K562 (cell line): Measurements from ENCODE around the gene KCNG4. TPM values are rescaled to one million over a fixed set of nuclear protein-coding genes. Genes with fewer than 3 reads are reported as not detected.

Source experiments
- ATAC-seq: fragments of 200-7000 bp; cut with Tn5 transposase; 3 replicates; pipeline ENCODE4 v1.9.1; 2020; ENCODE audit warnings: moderate library complexity
- BruUV-seq: library from RNA; stranded (reverse); fragments of 400-500 nt; replicated peaks from 2 replicates; lab custom pipeline; 2021; lab: Mats Ljungman, UMichigan
- CTCF ChIA-PET: fragments of 300-600 bp; formaldehyde crosslinking; extraction: SDS; loops from one replicate; lab custom pipeline; 2021; ENCODE audit warnings: low intra/inter-chr PET ratio; lab: Yijun Ruan, JAX
- POLR2A ChIA-PET: fragments of 300-600, 350-650 bp; sonication (Branson Sonifier 250); formaldehyde crosslinking; extraction: SDS; loops from one replicate; lab custom pipeline; 2021; ENCODE audit warnings: antibody characterized with exemption, inconsistent platforms; lab: Yijun Ruan, JAX
- DNase-seq, 4 experiments: peaks; one replicate each; pipeline versions ENCODE4 v3.0.0 to v3.0.0-alpha.2; 2011 to 2018; ENCODE audit warnings: low spot score in 3 of 4, mixed read lengths in 3 of 4; ENCODE audit errors: extremely low read depth in 1 of 4
- FAIRE-seq: peaks from 2 replicates; lab custom pipeline; 2011; peaks lifted over from hg19 to GRCh38; lab: Jason Lieb, UNC
- H2AFZ ChIP-seq: 2 replicates; pipeline ENCODE4 v1.6.0; 2011; ENCODE audit warnings: low read depth, low read length, control low read depth, inconsistent platforms
- H3K27ac ChIP-seq: fragments of 200-600 bp; 3 replicates; pipeline ENCODE4 v1.8.0; 2011; ENCODE audit warnings: low read depth, mild to moderate bottlenecking, control low read depth, inconsistent platforms, low read length, moderate library complexity, mixed read lengths; ENCODE audit errors: extremely low read depth
- H3K27me3 ChIP-seq, 2 experiments: fragments of 300-600 bp in 1 of 2; 2 replicates in 1 of 2; 3 replicates in 1 of 2; pipeline versions ENCODE4 v1.6.0 to v1.8.0; 2011; ENCODE audit warnings: inconsistent platforms in 2 of 2, low read length in 2 of 2, mild to moderate bottlenecking in 1 of 2, mixed read lengths in 1 of 2, moderate library complexity in 1 of 2; ENCODE audit not compliant: control insufficient read depth in 2 of 2, insufficient read depth in 2 of 2
- H3K36me3 ChIP-seq: fragments of 300-600 bp; 3 replicates; pipeline ENCODE4 v1.8.0; 2011; ENCODE audit warnings: mild to moderate bottlenecking, low read length, inconsistent platforms; ENCODE audit not compliant: control insufficient read depth, insufficient read depth
- H3K4me1 ChIP-seq, 2 experiments: fragments of 200-600 bp in 1 of 2; replicated peaks in 1 of 2; 2 replicates in 1 of 2; 3 replicates in 1 of 2; pipeline versions ENCODE4 v1.5.1 to v1.8.0; 2011; ENCODE audit warnings: inconsistent platforms in 2 of 2, low read length in 2 of 2, mild to moderate bottlenecking in 1 of 2, mixed read lengths in 1 of 2, moderate library complexity in 1 of 2; ENCODE audit not compliant: control insufficient read depth in 2 of 2, insufficient read depth in 2 of 2
- H3K4me2 ChIP-seq: 2 replicates; pipeline ENCODE4 v1.6.1; 2011; ENCODE audit warnings: low read length, control low read depth, inconsistent platforms, mixed read lengths; ENCODE audit not compliant: insufficient read depth
- H3K4me3 ChIP-seq: fragments of 200-600 bp; sonication (generic), shearing (Covaris generic); 2 replicates; pipeline ENCODE4 v1.5.1; 2016; ENCODE audit warnings: control low read depth, inconsistent platforms
- H3K79me2 ChIP-seq: fragments of 200-600 bp; 3 replicates; pipeline ENCODE4 v1.8.0; 2011; ENCODE audit warnings: low read length, inconsistent platforms; ENCODE audit not compliant: control insufficient read depth, insufficient read depth
- H3K9ac ChIP-seq, 2 experiments: 2 replicates each; pipeline versions ENCODE4 v1.6.0 to v1.6.1; 2011; ENCODE audit warnings: low read depth in 2 of 2, low read length in 2 of 2, control low read depth in 1 of 2, inconsistent platforms in 1 of 2, mild to moderate bottlenecking in 1 of 2, mixed read lengths in 1 of 2; ENCODE audit not compliant: insufficient read depth in 1 of 2
- H3K9me1 ChIP-seq: one replicate; pipeline ENCODE4 v1.6.0; 2011; ENCODE audit warnings: inconsistent platforms, mild to moderate bottlenecking, low read length, moderate library complexity; ENCODE audit not compliant: control insufficient read depth, insufficient read depth
- H3K9me3 ChIP-seq: replicated peaks from 2 replicates; pipeline ENCODE4 v1.5.1; 2011; ENCODE audit warnings: low read depth, low read length, inconsistent platforms; ENCODE audit not compliant: control insufficient read depth, insufficient read depth
- H4K20me1 ChIP-seq: replicated peaks from 2 replicates; pipeline ENCODE4 v1.6.1; 2011; ENCODE audit warnings: low read length, inconsistent platforms, mixed read lengths; ENCODE audit not compliant: control insufficient read depth, insufficient read depth
- CSDE1 ChIP-seq, 2 experiments: fragments of 450-650 bp; IDR thresholded peaks; 2 replicates each; pipeline ENCODE4 v1.6.1; 2016; ENCODE audit warnings: mild to moderate bottlenecking in 1 of 2
- GTF2A2 ChIP-seq: IDR thresholded peaks from 2 replicates; pipeline ENCODE4 v1.6.1; 2016; ENCODE audit warnings: mild to moderate bottlenecking, missing genetic modification characterization, missing compliant biosample characterization
- MBD2 ChIP-seq: sonication (generic); IDR thresholded peaks from 2 replicates; pipeline ENCODE4 v1.6.1; 2016; ENCODE audit warnings: low read depth, borderline replicate concordance
- PHB2 ChIP-seq: fragments of 450-650 bp; IDR thresholded peaks from 2 replicates; pipeline ENCODE4 v1.6.1; 2017; ENCODE audit warnings: low read depth
- POLR2G ChIP-seq: fragments of 200-400 bp; formaldehyde crosslinking; IDR thresholded peaks from 2 replicates; pipeline ENCODE4 v1.6.1; 2017; ENCODE audit warnings: low read depth, mild to moderate bottlenecking, antibody characterized with exemption, low read length, moderate library complexity
- RNF2 ChIP-seq: sonication (generic); IDR thresholded peaks from 2 replicates; pipeline ENCODE4 v1.6.1; 2016
- TCF7 ChIP-seq: sonication (generic); IDR thresholded peaks from 2 replicates; pipeline ENCODE4 v1.6.1; 2016; ENCODE audit warnings: antibody characterized with exemption, borderline replicate concordance
- USF1 ChIP-seq: sonication (generic); formaldehyde crosslinking; IDR thresholded peaks from 2 replicates; pipeline ENCODE4 v1.9.0; 2022; ENCODE audit warnings: mild to moderate bottlenecking, missing genetic modification reagents
- YBX1 ChIP-seq: fragments of 450-650 bp; IDR thresholded peaks from 2 replicates; pipeline ENCODE4 v1.7.1; 2016; ENCODE audit warnings: mild to moderate bottlenecking
- ZKSCAN3 ChIP-seq: fragments of 250-450 bp; sonication (Bioruptor Pico); IDR thresholded peaks from 2 replicates; pipeline ENCODE4 v1.4.0; 2020
- ZNF324 ChIP-seq: fragments of 250-450 bp; sonication (Bioruptor Pico); IDR thresholded peaks from 2 replicates; pipeline ENCODE4 v1.4.0; 2020; ENCODE audit warnings: mild to moderate bottlenecking
- WGBS: fragments of 100-300 bp; shearing (Covaris generic); methylation state at CpG from one replicate; pipeline ENCODE4 v1.1.6; 2016; ENCODE audit warnings: low coverage, mixed read lengths; ENCODE audit not compliant: insufficient coverage; ENCODE audit errors: missing lambda C conversion rate; 5-methylcytosine and 5-hydroxymethylcytosine counted together
- in situ Hi-C: fragments of 300-500 bp; cut with MboI; formaldehyde crosslinking; loops from 4 replicates; pipeline ENCODE4 v1.15.0; 2018; ENCODE audit warnings: inconsistent platforms, mixed read lengths
- intact Hi-C: fragments of 100-400 bp; cut with micrococcal nuclease; formaldehyde crosslinking; loops from 2 replicates; pipeline ENCODE4 v1.14.2; 2022
- polyA plus RNA-seq, 8 experiments: library from polyadenylated mRNA; depleted of rRNA in 4 of 8; stranded (reverse) in 5 of 8; unstranded in 3 of 8; fragments of >200 nt; fragmentation: Nextera tagmentation in 2 of 8; fragmentation: Illumina TruSeq in 1 of 8; extraction: Ambion mirVana in 2 of 8; extraction: Trizol in 1 of 8; gene quantifications; 2 replicates each; pipeline versions ENCODE4 v1.2.1 to v1.2.3, GENCODE V29; 2011 to 2014; ENCODE audit warnings: inconsistent platforms in 1 of 8, missing spikeins in 1 of 8
- total RNA-seq, 7 experiments: library from RNA; depleted of rRNA in 6 of 7; stranded (reverse); fragments of >200 nt in 6 of 7; fragmentation: Illumina TruSeq in 2 of 7; extraction: Trizol in 2 of 7; gene quantifications; 2 replicates each; pipeline versions ENCODE4 v1.2.1 to v1.2.3, GENCODE V29; 2011 to 2021; ENCODE audit warnings: low replicate concordance in 1 of 7
- TF ChIP-seq, protein P1 (sequence below): fragments of 150-350 bp; conservative IDR thresholded peaks from 2 replicates; pipeline ENCODE4 v1.6.1; 2014; ENCODE audit warnings: low read length
- TF ChIP-seq, protein P2 (sequence below), 2 experiments: fragments of 450-650 bp; IDR thresholded peaks; 2 replicates each; pipeline ENCODE4 v1.6.1; 2018; ENCODE audit warnings: mild to moderate bottlenecking in 2 of 2, low read depth in 1 of 2; ENCODE audit not compliant: partially characterized antibody in 2 of 2
- TF ChIP-seq, protein P3 (sequence below), 2 experiments: IDR thresholded peaks; 2 replicates each; pipeline ENCODE4 v1.6.1; 2012; ENCODE audit warnings: improper control_type of control experiment in 2 of 2, low read depth in 2 of 2, low read length in 2 of 2, borderline replicate concordance in 1 of 2

The KCNG4 gene
- total and polyA plus RNA-seq, 9 of the 15 experiments (the other 6 are each of a cell fraction or from before 2014, with no cell fraction given): not detected

DNA sequence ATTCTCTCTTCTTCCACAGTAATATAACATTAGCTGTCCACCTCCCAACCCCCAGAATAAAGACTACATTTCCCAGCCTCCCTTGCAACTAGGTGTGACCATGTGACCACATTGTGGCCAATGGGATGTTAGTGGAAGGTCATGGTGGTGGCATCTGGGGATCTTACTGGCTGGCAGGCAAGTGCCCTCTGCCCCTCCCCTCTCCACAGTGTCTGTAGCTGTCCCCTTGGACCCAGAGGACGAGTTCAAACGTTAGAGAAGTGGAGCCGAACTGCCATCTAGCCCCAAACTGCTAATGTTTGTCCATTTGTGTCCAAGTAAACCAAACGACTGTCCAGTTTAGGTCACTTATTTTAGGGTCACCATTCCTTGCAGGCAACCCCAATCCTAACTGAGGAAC, 26.6 kb upstream of the KCNG4 start:
- Histone ChIP-seq H3K27me3 (peaks cover 2 to 58% of the 10 kb centered on the region in 2 experiments; a peak in 3 of 5 replicates), H3K9me1 (no peaks in the 10 kb centered on the region), H3K9ac (no peak overlapping the region), H3K79me2 (no peaks in the 10 kb centered on the region), H2AFZ (peak overlapping the region; percentile 91), H3K9me3 (no peaks in the 10 kb centered on the region), H3K36me3 (no peaks in the 10 kb centered on the region), H4K20me1 (0 out of 2 replicates have a peak, but pooled peaks cover 4% of the 10 kb centered on the region), H3K4me1 (no peaks in the 10 kb centered on the region), H3K27ac (no peak overlapping the region), H3K4me3 (no peak overlapping the region), H3K4me2 (peak overlapping the region; percentile 67)
- ChIA-PET POLR2A (interaction anchor here (0.6 to 1.2 kb wide), 3 partner anchors 8 to 272 kb away, joined by 3 to 6 read pairs (median 3); no protein-coding TSS in a partner anchor), CTCF (no interaction called here)
- 4% methylated on average over 4 of the region's 4 CpGs for WGBS
- peak; percentile 82 to 91 (median 89) for DNase-seq
- BruUV-seq: no TSS peak
- in situ Hi-C loops: no loop called here
- FAIRE-seq: peak; percentile 99
- intact Hi-C loops: no loop called here
- ATAC-seq: peak; percentile 100
- TF ChIP-seq PHB2 (no peak), MBD2 (peak; percentile 93), POLR2G (no peak), ZNF324 (no peak), ZKSCAN3 (CRISPR knock-in tag) (no peak), GTF2A2 (no peak), CSDE1 (IDR thresholded peaks at IDR 0.05) (no peak), RNF2 (no peak), TCF7 (no peak), YBX1 (no peak), USF1 (CRISPR knock-in tag) (peak; percentile 98)
- TF ChIP-seq, protein P1, sequence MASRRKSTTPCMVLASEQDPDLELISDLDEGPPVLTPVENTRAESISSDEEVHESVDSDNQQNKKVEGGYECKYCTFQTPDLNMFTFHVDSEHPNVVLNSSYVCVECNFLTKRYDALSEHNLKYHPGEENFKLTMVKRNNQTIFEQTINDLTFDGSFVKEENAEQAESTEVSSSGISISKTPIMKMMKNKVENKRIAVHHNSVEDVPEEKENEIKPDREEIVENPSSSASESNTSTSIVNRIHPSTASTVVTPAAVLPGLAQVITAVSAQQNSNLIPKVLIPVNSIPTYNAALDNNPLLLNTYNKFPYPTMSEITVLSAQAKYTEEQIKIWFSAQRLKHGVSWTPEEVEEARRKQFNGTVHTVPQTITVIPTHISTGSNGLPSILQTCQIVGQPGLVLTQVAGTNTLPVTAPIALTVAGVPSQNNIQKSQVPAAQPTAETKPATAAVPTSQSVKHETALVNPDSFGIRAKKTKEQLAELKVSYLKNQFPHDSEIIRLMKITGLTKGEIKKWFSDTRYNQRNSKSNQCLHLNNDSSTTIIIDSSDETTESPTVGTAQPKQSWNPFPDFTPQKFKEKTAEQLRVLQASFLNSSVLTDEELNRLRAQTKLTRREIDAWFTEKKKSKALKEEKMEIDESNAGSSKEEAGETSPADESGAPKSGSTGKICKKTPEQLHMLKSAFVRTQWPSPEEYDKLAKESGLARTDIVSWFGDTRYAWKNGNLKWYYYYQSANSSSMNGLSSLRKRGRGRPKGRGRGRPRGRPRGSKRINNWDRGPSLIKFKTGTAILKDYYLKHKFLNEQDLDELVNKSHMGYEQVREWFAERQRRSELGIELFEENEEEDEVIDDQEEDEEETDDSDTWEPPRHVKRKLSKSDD: no peak
- TF ChIP-seq, protein P2, sequence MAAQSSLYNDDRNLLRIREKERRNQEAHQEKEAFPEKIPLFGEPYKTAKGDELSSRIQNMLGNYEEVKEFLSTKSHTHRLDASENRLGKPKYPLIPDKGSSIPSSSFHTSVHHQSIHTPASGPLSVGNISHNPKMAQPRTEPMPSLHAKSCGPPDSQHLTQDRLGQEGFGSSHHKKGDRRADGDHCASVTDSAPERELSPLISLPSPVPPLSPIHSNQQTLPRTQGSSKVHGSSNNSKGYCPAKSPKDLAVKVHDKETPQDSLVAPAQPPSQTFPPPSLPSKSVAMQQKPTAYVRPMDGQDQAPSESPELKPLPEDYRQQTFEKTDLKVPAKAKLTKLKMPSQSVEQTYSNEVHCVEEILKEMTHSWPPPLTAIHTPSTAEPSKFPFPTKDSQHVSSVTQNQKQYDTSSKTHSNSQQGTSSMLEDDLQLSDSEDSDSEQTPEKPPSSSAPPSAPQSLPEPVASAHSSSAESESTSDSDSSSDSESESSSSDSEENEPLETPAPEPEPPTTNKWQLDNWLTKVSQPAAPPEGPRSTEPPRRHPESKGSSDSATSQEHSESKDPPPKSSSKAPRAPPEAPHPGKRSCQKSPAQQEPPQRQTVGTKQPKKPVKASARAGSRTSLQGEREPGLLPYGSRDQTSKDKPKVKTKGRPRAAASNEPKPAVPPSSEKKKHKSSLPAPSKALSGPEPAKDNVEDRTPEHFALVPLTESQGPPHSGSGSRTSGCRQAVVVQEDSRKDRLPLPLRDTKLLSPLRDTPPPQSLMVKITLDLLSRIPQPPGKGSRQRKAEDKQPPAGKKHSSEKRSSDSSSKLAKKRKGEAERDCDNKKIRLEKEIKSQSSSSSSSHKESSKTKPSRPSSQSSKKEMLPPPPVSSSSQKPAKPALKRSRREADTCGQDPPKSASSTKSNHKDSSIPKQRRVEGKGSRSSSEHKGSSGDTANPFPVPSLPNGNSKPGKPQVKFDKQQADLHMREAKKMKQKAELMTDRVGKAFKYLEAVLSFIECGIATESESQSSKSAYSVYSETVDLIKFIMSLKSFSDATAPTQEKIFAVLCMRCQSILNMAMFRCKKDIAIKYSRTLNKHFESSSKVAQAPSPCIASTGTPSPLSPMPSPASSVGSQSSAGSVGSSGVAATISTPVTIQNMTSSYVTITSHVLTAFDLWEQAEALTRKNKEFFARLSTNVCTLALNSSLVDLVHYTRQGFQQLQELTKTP (IDR thresholded peaks at IDR 0.05; ENCODE audit: low read depth in 1 of 2, partially characterized antibody in 2 of 2): peak in 1 of 2 experiments; percentile 84
- TF ChIP-seq, protein P3, sequence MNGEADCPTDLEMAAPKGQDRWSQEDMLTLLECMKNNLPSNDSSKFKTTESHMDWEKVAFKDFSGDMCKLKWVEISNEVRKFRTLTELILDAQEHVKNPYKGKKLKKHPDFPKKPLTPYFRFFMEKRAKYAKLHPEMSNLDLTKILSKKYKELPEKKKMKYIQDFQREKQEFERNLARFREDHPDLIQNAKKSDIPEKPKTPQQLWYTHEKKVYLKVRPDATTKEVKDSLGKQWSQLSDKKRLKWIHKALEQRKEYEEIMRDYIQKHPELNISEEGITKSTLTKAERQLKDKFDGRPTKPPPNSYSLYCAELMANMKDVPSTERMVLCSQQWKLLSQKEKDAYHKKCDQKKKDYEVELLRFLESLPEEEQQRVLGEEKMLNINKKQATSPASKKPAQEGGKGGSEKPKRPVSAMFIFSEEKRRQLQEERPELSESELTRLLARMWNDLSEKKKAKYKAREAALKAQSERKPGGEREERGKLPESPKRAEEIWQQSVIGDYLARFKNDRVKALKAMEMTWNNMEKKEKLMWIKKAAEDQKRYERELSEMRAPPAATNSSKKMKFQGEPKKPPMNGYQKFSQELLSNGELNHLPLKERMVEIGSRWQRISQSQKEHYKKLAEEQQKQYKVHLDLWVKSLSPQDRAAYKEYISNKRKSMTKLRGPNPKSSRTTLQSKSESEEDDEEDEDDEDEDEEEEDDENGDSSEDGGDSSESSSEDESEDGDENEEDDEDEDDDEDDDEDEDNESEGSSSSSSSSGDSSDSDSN (IDR thresholded peaks at IDR 0.05; ENCODE audit: borderline replicate concordance in 1 of 2, low read depth in 2 of 2, low read length in 2 of 2): no peak
